ENCODE results near the gene RRAGC.

The RRAGC gene

DNA sequence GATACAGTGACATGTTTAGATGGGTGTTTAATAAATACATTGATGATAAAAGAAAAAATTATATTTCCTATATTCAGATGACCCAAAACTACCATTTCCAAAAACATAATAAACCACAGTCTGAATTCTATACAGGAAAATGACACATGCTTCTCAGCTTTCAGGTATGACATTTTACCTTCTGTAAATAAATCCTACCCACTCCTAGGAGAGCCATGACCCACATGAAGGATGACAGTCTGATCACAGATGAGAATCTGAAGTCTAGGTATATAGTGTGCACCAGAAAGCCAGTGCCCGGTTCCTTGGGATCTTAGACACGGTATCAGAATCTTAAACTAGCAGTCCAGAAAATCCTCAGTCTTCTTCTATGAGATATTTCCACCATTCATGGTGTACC, 25.5 kb upstream of the RRAGC start:
- Histone ChIP-seq H3K4me3 (ENCODE audit: extremely low read depth, insufficient read depth, low read length, poor library complexity, severe bottlenecking) (no peak overlapping the region), H3K27ac (ENCODE audit: low read depth, low read length, severe bottlenecking) (no peak overlapping the region), H3K9me3 (ENCODE audit: control insufficient read depth, low read length) (no peaks in the 10 kb centered on the region), H3K4me1 (ENCODE audit: control insufficient read depth, insufficient read depth, low read length, poor library complexity, severe bottlenecking) (no peaks in the 10 kb centered on the region), H3K36me3 (ENCODE audit: control insufficient read depth, insufficient read depth, low read length) (no peaks in the 10 kb centered on the region)
- WGBS, 2 experiments (ENCODE audit: insufficient coverage in 2 of 2): 100% methylated on average over 1 to 2 of the region's 2 CpGs

DNA sequence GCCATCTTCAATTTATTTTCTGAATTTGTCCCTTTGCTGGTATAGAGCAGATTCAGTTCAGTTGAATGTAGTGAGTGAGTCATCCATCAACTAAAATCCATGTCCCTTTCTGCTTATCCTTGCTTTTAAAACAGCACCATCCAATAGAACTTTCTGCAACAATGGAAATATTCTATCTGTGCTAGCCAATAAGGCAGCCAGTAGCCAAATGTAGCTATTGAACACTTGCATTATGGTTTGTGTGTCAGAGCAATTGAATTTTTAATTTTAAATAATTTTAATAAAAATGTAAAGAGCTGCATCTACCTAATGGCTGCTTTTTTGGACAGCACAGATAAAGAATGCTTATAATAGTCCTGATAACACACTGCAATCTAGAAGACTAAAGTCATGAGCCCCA, 21.9 kb upstream of the RRAGC start, which contains the start of gene GJA9:
GJA9 (minus strand) TSS at position 101 of the 400 bp plus-strand sequence. CDS start 5,489 bp downstream, outside the sequence.
- no peak within 1 kb of the TSS for H3K4me3 ChIP-seq (ENCODE audit: extremely low read depth, insufficient read depth, low read length, poor library complexity, severe bottlenecking)
- H3K9me3 ChIP-seq (ENCODE audit: control insufficient read depth, low read length): no peaks in the 10 kb centered on the region
- H3K27ac ChIP-seq (ENCODE audit: low read depth, low read length, severe bottlenecking): no peak within 1 kb of the TSS
- no peaks in the 10 kb centered on the region for H3K4me1 ChIP-seq (ENCODE audit: control insufficient read depth, insufficient read depth, low read length, poor library complexity, severe bottlenecking)
- no peaks in the 10 kb centered on the region for H3K36me3 ChIP-seq (ENCODE audit: control insufficient read depth, insufficient read depth, low read length)

GRCh38 chr1:38875811-38876210, 16.2 kb upstream of the RRAGC start:
- Histone ChIP-seq H3K36me3 (ENCODE audit: control insufficient read depth, insufficient read depth, low read length) (no peaks in the 10 kb centered on the region), H3K4me1 (ENCODE audit: control insufficient read depth, insufficient read depth, low read length, poor library complexity, severe bottlenecking) (peaks cover 4% of the 10 kb centered on the region), H3K9me3 (ENCODE audit: control insufficient read depth, low read length) (no peaks in the 10 kb centered on the region), H3K27ac (ENCODE audit: low read depth, low read length, severe bottlenecking) (no peak overlapping the region), H3K4me3 (ENCODE audit: extremely low read depth, insufficient read depth, low read length, poor library complexity, severe bottlenecking) (no peak overlapping the region)
- WGBS, 2 experiments (ENCODE audit: insufficient coverage in 2 of 2): 100% methylated on average over 1 of the region's 2 CpGs

DNA sequence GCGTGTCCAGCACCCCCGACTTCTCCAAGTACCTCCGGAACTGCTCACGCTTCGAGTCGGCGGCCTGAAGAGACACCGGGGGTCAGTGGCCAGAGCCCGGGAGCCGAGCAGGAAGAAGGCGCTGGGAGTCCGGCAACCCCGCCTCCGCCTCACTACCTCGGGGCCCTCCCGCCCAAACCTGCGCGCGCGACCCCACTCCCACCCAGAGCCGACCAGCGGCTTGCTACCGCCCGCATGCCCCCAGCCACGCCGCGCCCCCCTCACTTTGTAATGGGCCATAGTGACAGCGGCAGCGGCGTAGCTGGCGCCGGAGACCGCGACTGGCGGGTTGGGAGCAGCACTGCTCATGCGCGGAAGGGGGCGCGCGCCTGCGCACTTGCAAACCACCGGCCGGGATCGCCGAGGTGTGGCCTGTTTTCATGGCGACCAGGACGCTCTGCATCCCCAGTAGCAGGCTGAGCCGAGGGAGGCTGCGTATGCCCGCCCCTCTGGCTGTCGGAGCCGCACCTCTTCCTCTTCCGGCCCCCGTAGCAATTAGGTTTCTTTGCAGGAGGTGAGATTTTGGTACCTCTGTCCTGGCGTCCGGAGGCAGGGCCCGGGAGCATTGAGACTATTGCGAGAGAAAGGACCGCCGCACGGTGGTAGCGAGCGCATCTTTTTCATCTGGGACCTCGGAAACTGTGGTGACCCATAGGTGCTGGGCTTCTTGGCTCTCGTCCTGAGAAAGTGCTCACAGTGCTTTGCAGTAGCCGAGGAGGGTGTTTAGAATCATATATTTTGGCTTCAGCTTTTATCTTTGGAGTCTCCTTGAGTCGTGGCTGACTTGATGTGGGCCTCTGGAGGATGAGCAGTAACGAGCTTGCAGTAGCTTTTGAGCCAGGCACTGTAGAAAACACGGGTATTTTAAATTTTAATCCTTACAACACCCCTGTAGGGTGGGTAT, 13.7 kb upstream of the RRAGC start, which contains the start of gene MYCBP:
MYCBP (minus strand) TSS at position 322 of the 943 bp plus-strand sequence; CDS start at position 279, 43 bp downstream.
- Histone ChIP-seq H3K36me3 (ENCODE audit: control insufficient read depth, insufficient read depth, low read length) (peaks cover 3% of the 10 kb centered on the region), H3K4me1 (ENCODE audit: control insufficient read depth, insufficient read depth, low read length, poor library complexity, severe bottlenecking) (peaks cover 4% of the 10 kb centered on the region), H3K9me3 (ENCODE audit: control insufficient read depth, low read length) (no peaks in the 10 kb centered on the region), H3K4me3 (ENCODE audit: extremely low read depth, insufficient read depth, low read length, poor library complexity, severe bottlenecking) (peak within 1 kb of the TSS; percentile 82), H3K27ac (ENCODE audit: low read depth, low read length, severe bottlenecking) (peak within 1 kb of the TSS; percentile 7)
- WGBS, 2 experiments (ENCODE audit: insufficient coverage in 2 of 2): 0% methylated on average over 60 to 61 of the region's 69 CpGs

- Histone ChIP-seq H3K9me3 (ENCODE audit: control insufficient read depth, low read length) (no peaks in the 10 kb centered on the region), H3K36me3 (ENCODE audit: control insufficient read depth, insufficient read depth, low read length) (peaks cover 5% of the 10 kb centered on the region), H3K4me3 (ENCODE audit: extremely low read depth, insufficient read depth, low read length, poor library complexity, severe bottlenecking) (peak overlapping the region; percentile 82), H3K4me1 (ENCODE audit: control insufficient read depth, insufficient read depth, low read length, poor library complexity, severe bottlenecking) (peaks cover 4% of the 10 kb centered on the region), H3K27ac (ENCODE audit: low read depth, low read length, severe bottlenecking) (no peak overlapping the region)
- 2 to 4% methylated on average over 11 to 23 of the region's 25 CpGs for WGBS, 2 experiments (ENCODE audit: insufficient coverage in 2 of 2)
Measured at GRCh38 chr1:38872401-38873026, 12.9 kb upstream of the RRAGC start.

DNA sequence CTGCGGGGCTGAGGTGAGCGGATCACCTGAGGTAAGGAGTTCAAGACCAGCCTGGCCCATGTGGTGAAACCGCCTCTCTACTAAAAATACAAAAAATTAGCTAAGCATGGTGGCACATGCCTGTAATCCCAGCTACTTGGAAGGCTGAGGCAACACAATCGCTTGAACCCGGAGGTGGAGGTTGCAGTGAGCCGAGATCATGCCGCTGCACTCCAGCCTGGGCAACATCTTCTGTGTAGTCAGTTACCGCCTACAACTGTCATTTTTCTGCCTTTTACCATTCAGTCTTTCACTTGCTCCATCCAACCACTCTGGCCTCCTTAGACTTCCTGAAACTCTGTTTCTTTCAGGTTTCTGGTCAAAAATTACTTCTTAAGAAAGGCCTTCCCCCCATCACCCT, 11.4 kb upstream of the RRAGC start:
- Histone ChIP-seq H3K27ac (ENCODE audit: low read depth, low read length, severe bottlenecking) (no peak overlapping the region), H3K4me3 (ENCODE audit: extremely low read depth, insufficient read depth, low read length, poor library complexity, severe bottlenecking) (no peak overlapping the region), H3K9me3 (ENCODE audit: control insufficient read depth, low read length) (no peaks in the 10 kb centered on the region), H3K4me1 (ENCODE audit: control insufficient read depth, insufficient read depth, low read length, poor library complexity, severe bottlenecking) (peaks cover 4% of the 10 kb centered on the region), H3K36me3 (ENCODE audit: control insufficient read depth, insufficient read depth, low read length) (peaks cover 16% of the 10 kb centered on the region)
- 94 to 97% methylated on average over 5 to 7 of the region's 8 CpGs for WGBS, 2 experiments (ENCODE audit: insufficient coverage in 2 of 2)

DNA sequence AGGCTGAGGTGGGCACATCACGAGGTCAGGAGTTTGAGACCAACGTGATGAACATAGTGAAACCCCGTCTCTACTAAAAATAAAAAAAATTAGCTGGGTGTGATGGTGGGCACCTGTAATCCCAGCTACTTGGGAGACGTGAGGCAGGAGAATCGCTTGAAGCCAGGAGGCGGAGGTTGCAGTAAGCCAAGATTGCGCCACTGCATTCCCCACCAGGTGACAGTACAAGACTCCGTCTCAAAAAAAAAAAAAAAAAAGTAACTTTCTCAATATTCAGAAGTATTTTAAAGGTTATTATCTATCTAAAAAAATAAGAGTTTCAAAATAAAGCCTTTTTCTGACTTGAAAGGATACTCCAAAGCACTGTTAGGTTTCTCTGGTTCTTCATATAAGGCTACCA, 7.6 kb upstream of the RRAGC start:
- H3K9me3 ChIP-seq (ENCODE audit: control insufficient read depth, low read length): no peaks in the 10 kb centered on the region
- WGBS, 2 experiments (ENCODE audit: insufficient coverage in 2 of 2): 87 to 90% methylated on average over 2 to 5 of the region's 8 CpGs

DNA sequence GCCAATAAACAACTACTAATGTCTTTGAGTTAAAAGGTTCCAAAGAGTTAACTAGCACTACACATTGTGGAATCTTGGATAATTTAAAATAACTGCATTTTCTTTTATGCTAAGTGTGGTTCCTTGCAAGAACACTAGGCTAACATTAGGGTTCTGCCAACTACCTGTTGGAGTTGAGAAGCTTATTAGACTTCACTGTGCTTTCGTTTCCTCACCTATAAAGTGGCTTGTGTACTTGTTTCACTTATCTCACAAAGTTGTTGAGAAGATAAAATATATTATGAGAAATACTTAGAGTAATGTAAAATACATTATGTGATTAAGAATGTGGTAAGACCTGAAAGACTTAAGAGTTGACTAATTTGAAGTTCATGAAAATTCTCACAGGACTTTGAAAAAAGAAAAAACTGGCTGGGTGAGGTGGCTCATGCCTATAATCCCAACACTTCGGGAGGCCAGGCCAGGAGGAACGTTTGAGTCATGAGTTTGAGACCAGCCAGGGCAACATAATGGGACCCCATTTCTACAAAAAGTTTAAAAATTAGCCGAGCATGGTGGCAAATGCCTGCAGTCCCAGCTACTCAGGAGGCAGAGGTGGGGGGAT, 5.6 kb upstream of the RRAGC start:
- Histone ChIP-seq H3K4me1 (ENCODE audit: control insufficient read depth, insufficient read depth, low read length, poor library complexity, severe bottlenecking) (no peaks in the 10 kb centered on the region), H3K9me3 (ENCODE audit: control insufficient read depth, low read length) (no peaks in the 10 kb centered on the region), H3K4me3 (ENCODE audit: extremely low read depth, insufficient read depth, low read length, poor library complexity, severe bottlenecking) (no peak overlapping the region), H3K36me3 (ENCODE audit: control insufficient read depth, insufficient read depth, low read length) (peaks cover 36% of the 10 kb centered on the region), H3K27ac (ENCODE audit: low read depth, low read length, severe bottlenecking) (no peak overlapping the region)
- 79 to 81% methylated on average over 2 to 3 of the region's 4 CpGs for WGBS, 2 experiments (ENCODE audit: insufficient coverage in 2 of 2)

More for the DNA sequence above, 7.6 kb upstream of the RRAGC start:
- Histone ChIP-seq H3K36me3 (ENCODE audit: control insufficient read depth, insufficient read depth, low read length) (peaks cover 37% of the 10 kb centered on the region), H3K4me3 (ENCODE audit: extremely low read depth, insufficient read depth, low read length, poor library complexity, severe bottlenecking) (no peak overlapping the region), H3K27ac (ENCODE audit: low read depth, low read length, severe bottlenecking) (no peak overlapping the region), H3K4me1 (ENCODE audit: control insufficient read depth, insufficient read depth, low read length, poor library complexity, severe bottlenecking) (no peaks in the 10 kb centered on the region)

GRCh38 chr1:38860454-38860795, 853 bp upstream of the RRAGC start:
- peaks cover 30% of the 10 kb centered on the region for H3K36me3 ChIP-seq (ENCODE audit: control insufficient read depth, insufficient read depth, low read length)
- no peaks in the 10 kb centered on the region for H3K9me3 ChIP-seq (ENCODE audit: control insufficient read depth, low read length)
- WGBS, 2 experiments (ENCODE audit: insufficient coverage in 2 of 2): 11 to 25% methylated on average over 3 to 4 of the region's 6 CpGs

GRCh38 chr1:38858833-38859560, 575 bp downstream of the RRAGC start:
- 1 to 3% methylated on average over 25 to 38 of the region's 51 CpGs for WGBS, 2 experiments (ENCODE audit: insufficient coverage in 2 of 2)
- Histone ChIP-seq H3K4me1 (ENCODE audit: control insufficient read depth, insufficient read depth, low read length, poor library complexity, severe bottlenecking) (no peaks in the 10 kb centered on the region), H3K36me3 (ENCODE audit: control insufficient read depth, insufficient read depth, low read length) (peaks cover 34% of the 10 kb centered on the region), H3K27ac (ENCODE audit: low read depth, low read length, severe bottlenecking) (peak overlapping the region; percentile 19), H3K4me3 (ENCODE audit: extremely low read depth, insufficient read depth, low read length, poor library complexity, severe bottlenecking) (peak overlapping the region; percentile 85), H3K9me3 (ENCODE audit: control insufficient read depth, low read length) (no peaks in the 10 kb centered on the region)

More at GRCh38 chr1:38860454-38860795, 853 bp upstream of the RRAGC start:
- Histone ChIP-seq H3K4me3 (ENCODE audit: extremely low read depth, insufficient read depth, low read length, poor library complexity, severe bottlenecking) (peak overlapping the region; percentile 77), H3K4me1 (ENCODE audit: control insufficient read depth, insufficient read depth, low read length, poor library complexity, severe bottlenecking) (no peaks in the 10 kb centered on the region), H3K27ac (ENCODE audit: low read depth, low read length, severe bottlenecking) (no peak overlapping the region)
